HEK293 (cell line): Measurements from ENCODE around the gene SIX3.

Experiments used
- CTCF ChIP-seq: fragments of 450-650 bp; formaldehyde crosslinking; IDR thresholded peaks from 2 replicates; pipeline ENCODE4 v1.5.1; 2016; ENCODE audit warnings: missing biosample characterization, missing genetic modification characterization
- SP3 ChIP-seq: fragments of 450-650 bp; formaldehyde crosslinking; IDR thresholded peaks from 2 replicates; pipeline ENCODE4 v1.5.1; 2016; ENCODE audit warnings: missing biosample characterization, missing genetic modification characterization
- TCF7L2 ChIP-seq: IDR thresholded peaks from 2 replicates; pipeline ENCODE4 v1.6.1; 2011; ENCODE audit warnings: low read depth, mild to moderate bottlenecking, inconsistent platforms, low read length, moderate library complexity, borderline replicate concordance
- ZNF404 ChIP-seq: fragments of 450-650 bp; formaldehyde crosslinking; IDR thresholded peaks from 2 replicates; pipeline ENCODE4 v1.5.1; 2017; ENCODE audit warnings: missing biosample characterization, missing genetic modification characterization
- ZNF513 ChIP-seq: fragments of 450-650 bp; IDR thresholded peaks from 2 replicates; pipeline ENCODE4 v1.5.1; 2018; ENCODE audit warnings: missing biosample characterization, missing genetic modification characterization
- ZNF571 ChIP-seq: fragments of 450-650 bp; formaldehyde crosslinking; IDR thresholded peaks from 2 replicates; pipeline ENCODE4 v1.5.0; 2017; ENCODE audit warnings: missing biosample characterization, missing genetic modification characterization
- ZNF776 ChIP-seq: fragments of 450-650 bp; formaldehyde crosslinking; IDR thresholded peaks from 2 replicates; pipeline ENCODE4 v1.5.0; 2017; ENCODE audit warnings: missing biosample characterization, missing genetic modification characterization, borderline replicate concordance

GRCh38 chr2:44909831-44910230, 31.7 kb upstream of the SIX3 start:
- no peak for TF ChIP-seq ZNF571 (tag by site-specific recombination)
- TF ChIP-seq ZNF513 (tag by site-specific recombination): no peak
- TF ChIP-seq SP3 (tag by site-specific recombination): no peak
- TF ChIP-seq ZNF776 (tag by site-specific recombination): no peak
- TF ChIP-seq TCF7L2: no peak
- TF ChIP-seq CTCF (tag by site-specific recombination): no peak
- no peak for TF ChIP-seq ZNF404
